ENCODE data around the gene PNMT. TPM values are rescaled to one million over a fixed set of nuclear protein-coding genes. Genes with fewer than 3 reads are reported as not detected.

The PNMT gene
- total RNA-seq, 1 experiment from 2014 or later = 2.4 TPM

DNA sequence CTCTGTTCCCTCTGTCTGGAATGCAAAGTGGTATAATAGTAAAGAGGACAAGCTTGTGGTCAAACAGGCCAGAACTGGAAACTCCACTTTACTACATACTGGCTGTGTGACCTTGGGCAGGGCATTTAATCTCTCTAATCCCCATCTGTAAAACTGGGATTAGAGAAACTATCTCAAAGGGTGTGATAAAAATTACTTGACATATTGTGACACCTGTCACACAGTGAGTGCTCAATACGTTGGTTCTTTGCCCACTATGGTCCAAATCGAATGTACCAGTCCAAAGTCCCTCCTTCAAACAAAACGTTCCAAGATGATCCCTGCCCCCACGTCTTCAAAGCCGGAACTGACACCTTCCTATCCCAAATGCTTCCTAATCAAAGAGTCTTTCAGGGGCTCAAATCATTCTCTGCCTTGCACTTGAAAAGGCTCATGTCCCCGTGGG is 18.9 kb downstream of the PNMT start:
- CTCF ChIA-PET = no interaction called here
- TF ChIP-seq SIN3A (IDR thresholded peaks at IDR 0.05; ENCODE audit: borderline replicate concordance, insufficient read depth, low read depth, low read length) (no peak), POLR2AphosphoS5 (IDR thresholded peaks at IDR 0.05; ENCODE audit: low read depth, low read length) (no peak)
- TF ChIP-seq, protein P1, sequence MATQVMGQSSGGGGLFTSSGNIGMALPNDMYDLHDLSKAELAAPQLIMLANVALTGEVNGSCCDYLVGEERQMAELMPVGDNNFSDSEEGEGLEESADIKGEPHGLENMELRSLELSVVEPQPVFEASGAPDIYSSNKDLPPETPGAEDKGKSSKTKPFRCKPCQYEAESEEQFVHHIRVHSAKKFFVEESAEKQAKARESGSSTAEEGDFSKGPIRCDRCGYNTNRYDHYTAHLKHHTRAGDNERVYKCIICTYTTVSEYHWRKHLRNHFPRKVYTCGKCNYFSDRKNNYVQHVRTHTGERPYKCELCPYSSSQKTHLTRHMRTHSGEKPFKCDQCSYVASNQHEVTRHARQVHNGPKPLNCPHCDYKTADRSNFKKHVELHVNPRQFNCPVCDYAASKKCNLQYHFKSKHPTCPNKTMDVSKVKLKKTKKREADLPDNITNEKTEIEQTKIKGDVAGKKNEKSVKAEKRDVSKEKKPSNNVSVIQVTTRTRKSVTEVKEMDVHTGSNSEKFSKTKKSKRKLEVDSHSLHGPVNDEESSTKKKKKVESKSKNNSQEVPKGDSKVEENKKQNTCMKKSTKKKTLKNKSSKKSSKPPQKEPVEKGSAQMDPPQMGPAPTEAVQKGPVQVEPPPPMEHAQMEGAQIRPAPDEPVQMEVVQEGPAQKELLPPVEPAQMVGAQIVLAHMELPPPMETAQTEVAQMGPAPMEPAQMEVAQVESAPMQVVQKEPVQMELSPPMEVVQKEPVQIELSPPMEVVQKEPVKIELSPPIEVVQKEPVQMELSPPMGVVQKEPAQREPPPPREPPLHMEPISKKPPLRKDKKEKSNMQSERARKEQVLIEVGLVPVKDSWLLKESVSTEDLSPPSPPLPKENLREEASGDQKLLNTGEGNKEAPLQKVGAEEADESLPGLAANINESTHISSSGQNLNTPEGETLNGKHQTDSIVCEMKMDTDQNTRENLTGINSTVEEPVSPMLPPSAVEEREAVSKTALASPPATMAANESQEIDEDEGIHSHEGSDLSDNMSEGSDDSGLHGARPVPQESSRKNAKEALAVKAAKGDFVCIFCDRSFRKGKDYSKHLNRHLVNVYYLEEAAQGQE (IDR thresholded peaks at IDR 0.05; ENCODE audit: insufficient read depth in 1 of 2, low read depth in 2 of 2, low read length in 1 of 2) = no peak
- intact Hi-C loops (cut with micrococcal nuclease; ENCODE audit: unreplicated experiment) = no loop called here
- DNase-seq (ENCODE audit: low read depth, low spot score) = no peak
- ATAC-seq = no peak
- Histone ChIP-seq H3K4me3 (ENCODE audit: low read depth in 2 of 2, low read length in 2 of 2) (peak overlapping the region; percentile 56 to 78), H3K36me3 (ENCODE audit: control insufficient read depth, insufficient read depth, low read length) (no peaks in the 10 kb centered on the region; the same call in 1 of the 2 replicates), H3K27me3 (ENCODE audit: control insufficient read depth, insufficient read depth, low read length) (no peaks in the 10 kb centered on the region), H3K9me3 (ENCODE audit: control insufficient read depth, insufficient read depth, low read depth, low read length) (peaks cover 4% of the 10 kb centered on the region; the same call in 1 of the 2 replicates), H3K4me1 (ENCODE audit: control insufficient read depth, insufficient read depth, low read length) (0 out of 2 replicates have a peak, but pooled peaks cover 3% of the 10 kb centered on the region), H3K27ac (ENCODE audit: low read length) (peak overlapping the region; percentile 83)
- in situ Hi-C loops (cut with HindIII; ENCODE audit: low pct_unique_long_range_greater_than_20kb, low sequenced_read_pairs) = no loop called here
- POLR2A ChIA-PET = no interaction called here
- BruUV-seq (replicated peaks) = no TSS peak

DNA sequence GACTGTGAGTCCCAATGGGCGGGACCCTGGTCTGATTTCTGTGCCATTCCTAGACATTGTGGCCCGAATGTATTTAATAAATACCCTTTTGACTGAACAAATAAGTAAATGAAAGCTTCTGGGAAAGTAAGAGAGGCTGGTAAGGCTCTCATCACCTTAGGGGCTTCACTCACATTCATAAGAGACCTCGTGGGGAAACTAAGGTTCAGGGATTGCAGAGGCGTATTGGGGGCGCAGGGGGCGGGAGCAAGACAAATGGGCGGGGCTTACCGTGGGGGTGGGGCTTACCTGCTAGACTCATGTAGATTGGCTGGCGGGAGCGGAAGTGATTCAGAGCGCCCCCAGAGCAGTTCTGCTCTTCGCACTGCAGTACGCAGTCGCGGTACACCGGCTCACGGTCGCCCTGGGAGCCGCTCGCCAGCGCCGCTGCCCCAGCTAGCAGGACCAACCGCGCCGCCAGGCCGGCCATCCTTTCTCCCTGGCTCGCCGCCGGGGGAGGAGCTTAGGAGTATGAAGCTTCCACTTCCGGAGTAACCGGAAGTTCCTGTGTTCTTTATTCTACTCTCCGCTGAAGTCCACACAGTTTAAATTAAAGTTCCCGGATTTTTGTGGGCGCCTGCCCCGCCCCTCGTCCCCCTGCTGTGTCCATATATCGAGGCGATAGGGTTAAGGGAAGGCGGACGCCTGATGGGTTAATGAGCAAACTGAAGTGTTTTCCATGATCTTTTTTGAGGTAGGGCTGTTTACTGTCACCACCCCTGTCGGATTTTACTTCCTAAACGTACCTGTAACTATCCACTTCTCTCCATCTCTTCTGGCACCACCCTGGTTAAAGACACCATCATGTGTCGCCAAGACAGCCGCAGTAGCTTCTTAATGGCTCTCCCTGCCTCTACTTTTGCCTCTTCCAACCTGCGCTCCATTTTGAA is 19.6 kb downstream of the PNMT start, which contains the start of gene PGAP3:
TSS of gene PGAP3 (minus strand) at position 512 of the 929 bp plus-strand sequence. CDS start at position 469, 43 bp downstream.
- H3K27ac ChIP-seq (ENCODE audit: low read length) = peak within 1 kb of the TSS; percentile 83
- ChIA-PET CTCF (interaction anchor here (0.5 kb wide), 1 partner anchor 43 kb away, joined by 10 read pairs; the partner anchor contains the start of gene MIEN1), POLR2A (interaction anchor here (0.7 kb wide), 1 partner anchor 15 kb away, joined by 3 read pairs; no protein-coding TSS in a partner anchor)
- TF ChIP-seq, protein P2, sequence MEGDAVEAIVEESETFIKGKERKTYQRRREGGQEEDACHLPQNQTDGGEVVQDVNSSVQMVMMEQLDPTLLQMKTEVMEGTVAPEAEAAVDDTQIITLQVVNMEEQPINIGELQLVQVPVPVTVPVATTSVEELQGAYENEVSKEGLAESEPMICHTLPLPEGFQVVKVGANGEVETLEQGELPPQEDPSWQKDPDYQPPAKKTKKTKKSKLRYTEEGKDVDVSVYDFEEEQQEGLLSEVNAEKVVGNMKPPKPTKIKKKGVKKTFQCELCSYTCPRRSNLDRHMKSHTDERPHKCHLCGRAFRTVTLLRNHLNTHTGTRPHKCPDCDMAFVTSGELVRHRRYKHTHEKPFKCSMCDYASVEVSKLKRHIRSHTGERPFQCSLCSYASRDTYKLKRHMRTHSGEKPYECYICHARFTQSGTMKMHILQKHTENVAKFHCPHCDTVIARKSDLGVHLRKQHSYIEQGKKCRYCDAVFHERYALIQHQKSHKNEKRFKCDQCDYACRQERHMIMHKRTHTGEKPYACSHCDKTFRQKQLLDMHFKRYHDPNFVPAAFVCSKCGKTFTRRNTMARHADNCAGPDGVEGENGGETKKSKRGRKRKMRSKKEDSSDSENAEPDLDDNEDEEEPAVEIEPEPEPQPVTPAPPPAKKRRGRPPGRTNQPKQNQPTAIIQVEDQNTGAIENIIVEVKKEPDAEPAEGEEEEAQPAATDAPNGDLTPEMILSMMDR (IDR thresholded peaks at IDR 0.05) = no peak
- TF ChIP-seq SIN3A (IDR thresholded peaks at IDR 0.05; ENCODE audit: borderline replicate concordance, insufficient read depth, low read depth, low read length) (0 out of 2 replicates have a peak, but pooled peaks have one; percentile 30), POLR2AphosphoS5 (IDR thresholded peaks at IDR 0.05; ENCODE audit: low read depth, low read length) (peak; percentile 78), TCF7L2 (IDR thresholded peaks at IDR 0.05; ENCODE audit: low read depth, low read length) (no peak)
- TF ChIP-seq, protein P1 (IDR thresholded peaks at IDR 0.05; ENCODE audit: insufficient read depth in 1 of 2, low read depth in 2 of 2, low read length in 1 of 2) = no peak
- intact Hi-C loops (cut with micrococcal nuclease; ENCODE audit: unreplicated experiment) (no loop called here), in situ Hi-C loops (cut with HindIII; ENCODE audit: low pct_unique_long_range_greater_than_20kb, low sequenced_read_pairs) (no loop called here)
- H3K27me3 ChIP-seq (ENCODE audit: control insufficient read depth, insufficient read depth, low read length) = no peaks in the 10 kb centered on the region
- peak; percentile 98 for ATAC-seq
- H3K4me3 ChIP-seq (ENCODE audit: low read depth in 2 of 2, low read length in 2 of 2) = peak within 1 kb of the TSS; percentile 56 to 78
- peak; percentile 50 for DNase-seq (ENCODE audit: low read depth, low spot score)
- TSS peak; percentile 99 for BruUV-seq (replicated peaks)
- peaks cover 4% of the 10 kb centered on the region; the same call in 1 of the 2 replicates for H3K9me3 ChIP-seq (ENCODE audit: control insufficient read depth, insufficient read depth, low read depth, low read length)
- H3K4me1 ChIP-seq (ENCODE audit: control insufficient read depth, insufficient read depth, low read length) = 0 out of 2 replicates have a peak, but pooled peaks cover 3% of the 10 kb centered on the region
- H3K36me3 ChIP-seq (ENCODE audit: control insufficient read depth, insufficient read depth, low read length) = no peaks in the 10 kb centered on the region; the same call in 1 of the 2 replicates
